ELR (cell line): Measurements from ENCODE around the gene ATP6AP1.

Experiments
- DNase-seq: peaks from one replicate; pipeline ENCODE4 v3.0.0-alpha.2; 2015; ENCODE audit warnings: low read depth

Gene ATP6AP1

GRCh38 chrX:154426916-154427770, 1.3 kb upstream of the ATP6AP1 start:
- DNase-seq: no peak

- DNase-seq: no peak
Observed at GRCh38 chrX:154429711-154430110, 1.2 kb downstream of the ATP6AP1 start.

- no peak for DNase-seq
Observed at GRCh38 chrX:154430479-154430878, 2.0 kb downstream of the ATP6AP1 start.

- no peak for DNase-seq
Observed at GRCh38 chrX:154430916-154431315, 2.4 kb downstream of the ATP6AP1 start.

- no peak for DNase-seq
Observed at GRCh38 chrX:154431341-154431740, 2.9 kb downstream of the ATP6AP1 start.

- no peak for DNase-seq
Observed at GRCh38 chrX:154432210-154432609, 3.7 kb downstream of the ATP6AP1 start.

GRCh38 chrX:154433605-154434004, 5.1 kb downstream of the ATP6AP1 start:
- DNase-seq: no peak

- DNase-seq: no peak
Observed at GRCh38 chrX:154434394-154435168, 6.1 kb downstream of the ATP6AP1 start.

- DNase-seq: no peak
Observed at GRCh38 chrX:154435171-154435733, 6.8 kb downstream of the ATP6AP1 start.

- peak; percentile 58 for DNase-seq
Observed at GRCh38 chrX:154436374-154436982, 8.0 kb downstream of the ATP6AP1 start.

GRCh38 chrX:154436983-154437752, 8.7 kb downstream of the ATP6AP1 start, which contains the start of gene GDI1:
TSS of gene GDI1 (plus strand) at chrX:154437154. CDS start at chrX:154437255, 101 bp downstream.
- peak; percentile 65 for DNase-seq

- DNase-seq: peak; percentile 24
Observed at GRCh38 chrX:154437971-154438893, 9.8 kb downstream of the ATP6AP1 start.

GRCh38 chrX:154439841-154440240, 11.4 kb downstream of the ATP6AP1 start:
- DNase-seq: no peak

- DNase-seq: no peak
Observed at GRCh38 chrX:154440623-154441357, 12.3 kb downstream of the ATP6AP1 start.

GRCh38 chrX:154441564-154441963, 13.1 kb downstream of the ATP6AP1 start:
- no peak for DNase-seq

GRCh38 chrX:154441984-154442707, 13.7 kb downstream of the ATP6AP1 start:
- no peak for DNase-seq

GRCh38 chrX:154443479-154443910, 15.0 kb downstream of the ATP6AP1 start:
- DNase-seq: peak; percentile 30

- peak; percentile 73 for DNase-seq
Observed at GRCh38 chrX:154443992-154444754, 15.7 kb downstream of the ATP6AP1 start, which contains the start of gene FAM50A. TSS of gene FAM50A (plus strand) at chrX:154444141. CDS start at chrX:154444236, 95 bp downstream.
